ENCODE measurements around the gene MBOAT7. TPM values are rescaled to one million over a fixed set of nuclear protein-coding genes. Genes with fewer than 3 reads are reported as not detected.

Gene MBOAT7
- total RNA-seq, 1 experiment from 2014 or later, result 32.1 TPM

Other genes starting within 250 kb of the MBOAT7 start
- gene CACNG8, start 226.6 kb downstream of the MBOAT7 start, total RNA-seq (2014; rRNA removed; shearing (Covaris generic)), result not detected in 2 replicates
- 0.76 and 2.0 TPM in 2 replicates for gene CACNG6, start 197.9 kb downstream of the MBOAT7 start, total RNA-seq (2014; rRNA removed; shearing (Covaris generic))
- not detected in 2 replicates for gene VSTM1, start 125.7 kb downstream of the MBOAT7 start, total RNA-seq (2014; rRNA removed; shearing (Covaris generic))
- not detected in 2 replicates for gene TARM1, start 108.2 kb downstream of the MBOAT7 start, total RNA-seq (2014; rRNA removed; shearing (Covaris generic))
- gene OSCAR, start 88.8 kb downstream of the MBOAT7 start, total RNA-seq (2014; rRNA removed; shearing (Covaris generic)), result 0.26 TPM in 1 of 2 replicates, not detected in the other
- gene NDUFA3, start 86.7 kb downstream of the MBOAT7 start, total RNA-seq (2014; rRNA removed; shearing (Covaris generic)), result 40.4 and 62.0 TPM in 2 replicates
- 10.0 and 10.3 TPM in 2 replicates for gene TFPT, start 73.9 kb downstream of the MBOAT7 start, total RNA-seq (2014; rRNA removed; shearing (Covaris generic))
- gene PRPF31, start 73.8 kb downstream of the MBOAT7 start, total RNA-seq (2014; rRNA removed; shearing (Covaris generic)), result 65.6 and 67.3 TPM in 2 replicates
- gene CNOT3, start 51.8 kb downstream of the MBOAT7 start, total RNA-seq (2014; rRNA removed; shearing (Covaris generic)), result 27.5 and 27.6 TPM in 2 replicates
- gene LENG1, start 29.9 kb downstream of the MBOAT7 start, total RNA-seq (2014; rRNA removed; shearing (Covaris generic)), result 5.6 and 6.8 TPM in 2 replicates
- gene TMC4, start 16.4 kb downstream of the MBOAT7 start, total RNA-seq (2014; rRNA removed; shearing (Covaris generic)), result not detected in 2 replicates
- 70.7 and 81.6 TPM in 2 replicates for gene TSEN34, start 1.7 kb upstream of the MBOAT7 start, total RNA-seq (2014; rRNA removed; shearing (Covaris generic))
- 2,113 and 3,052 TPM in 2 replicates for gene RPS9, start 11.3 kb upstream of the MBOAT7 start, total RNA-seq (2014; rRNA removed; shearing (Covaris generic))
- 0.25 and 0.71 TPM in 2 replicates for gene LILRB3, start 33.4 kb upstream of the MBOAT7 start, total RNA-seq (2014; rRNA removed; shearing (Covaris generic))
- not detected in 2 replicates for gene LILRA6, start 53.2 kb upstream of the MBOAT7 start, total RNA-seq (2014; rRNA removed; shearing (Covaris generic))
- gene LILRB5, start 67.7 kb upstream of the MBOAT7 start, total RNA-seq (2014; rRNA removed; shearing (Covaris generic)), result 0.02 TPM in 1 of 2 replicates, not detected in the other
- not detected in 2 replicates for gene LILRB2, start 91.5 kb upstream of the MBOAT7 start, total RNA-seq (2014; rRNA removed; shearing (Covaris generic))
- gene LILRA5, start 123.6 kb upstream of the MBOAT7 start, total RNA-seq (2014; rRNA removed; shearing (Covaris generic)), result not detected in 2 replicates
- not detected in 2 replicates for gene LILRA4, start 149.6 kb upstream of the MBOAT7 start, total RNA-seq (2014; rRNA removed; shearing (Covaris generic))
- gene LAIR1, start 175.4 kb upstream of the MBOAT7 start, total RNA-seq (2014; rRNA removed; shearing (Covaris generic)), result not detected in 2 replicates
- not detected in 2 replicates for gene TTYH1, start 225.9 kb upstream of the MBOAT7 start, total RNA-seq (2014; rRNA removed; shearing (Covaris generic))

Data from SJCRH30 (cell line).